Karpas-422 (cell line): ENCODE results near the gene KL. TPM values are rescaled to one million over a fixed set of nuclear protein-coding genes. Genes with fewer than 3 reads are reported as not detected.

Experiments used
- DNase-seq: peaks from one replicate; pipeline ENCODE4 v3.0.0-alpha.2; 2015
- H2AFZ ChIP-seq: fragments of 200-600 bp; sonication (generic); 2 replicates; pipeline ENCODE4 v1.6.1; 2014; ENCODE audit warnings: antibody characterized with exemption, low read length, mixed read lengths
- H3K27ac ChIP-seq: fragments of 200-600 bp; sonication (generic); 2 replicates; pipeline ENCODE4 v1.5.1; 2014; ENCODE audit warnings: mild to moderate bottlenecking, low read length, moderate library complexity
- H3K27me3 ChIP-seq: fragments of 200-600 bp; sonication (generic); 2 replicates; pipeline ENCODE4 v1.6.1; 2014; ENCODE audit warnings: low read length, mixed read lengths
- H3K36me3 ChIP-seq: fragments of 200-600 bp; sonication (generic); 2 replicates; pipeline ENCODE4 v1.6.1; 2014; ENCODE audit warnings: low read length, mixed read lengths; ENCODE audit not compliant: insufficient read depth
- H3K4me1 ChIP-seq: fragments of 200-600 bp; sonication (generic); 2 replicates; pipeline ENCODE4 v1.6.1; 2014; ENCODE audit warnings: mild to moderate bottlenecking, low read length, mixed read lengths
- H3K4me2 ChIP-seq: fragments of 200-600 bp; sonication (generic); 2 replicates; pipeline ENCODE4 v1.6.1; 2014; ENCODE audit warnings: low read length, low read depth, mild to moderate bottlenecking; ENCODE audit not compliant: poor library complexity, severe bottlenecking
- H3K4me3 ChIP-seq: fragments of 200-600 bp; sonication (generic); 2 replicates; pipeline ENCODE4 v1.5.1; 2014; ENCODE audit warnings: mild to moderate bottlenecking, antibody characterized with exemption, low read length, mixed read lengths
- H3K79me2 ChIP-seq: fragments of 200-600 bp; sonication (generic); 2 replicates; pipeline ENCODE4 v1.6.1; 2014; ENCODE audit warnings: mild to moderate bottlenecking, low read length, mixed read lengths
- H3K9ac ChIP-seq: fragments of 200-600 bp; sonication (generic); 2 replicates; pipeline ENCODE4 v1.6.0; 2014; ENCODE audit warnings: low read length
- H3K9me2 ChIP-seq: fragments of 200-600 bp; sonication (generic), shearing (Covaris generic); replicated peaks from 2 replicates; pipeline ENCODE4 v1.6.0; 2014; ENCODE audit warnings: mild to moderate bottlenecking, low read length, moderate library complexity; ENCODE audit not compliant: insufficient read depth
- H3K9me3 ChIP-seq: fragments of 300-700, 200-600 bp; sonication (generic); 2 replicates; pipeline ENCODE4 v1.6.1; 2014; ENCODE audit warnings: low read length, mixed read lengths
- H4K20me1 ChIP-seq: fragments of 200-600 bp; sonication (generic); 2 replicates; pipeline ENCODE4 v1.6.1; 2014; ENCODE audit warnings: mild to moderate bottlenecking, antibody characterized with exemption, low read length, low read depth; ENCODE audit not compliant: insufficient read depth
- total RNA-seq: library from RNA; depleted of rRNA; stranded (reverse); fragments of >200 nt; shearing (Covaris generic); gene quantifications from 2 replicates; pipeline ENCODE4 v1.2.3, GENCODE V29; 2014; ENCODE audit warnings: low replicate concordance

The KL gene
- total RNA-seq, 1 experiment from 2014 or later: not detected

- no peaks in the 10 kb centered on the region for H3K27me3 ChIP-seq
- no peak overlapping the region for H3K27ac ChIP-seq
- H3K36me3 ChIP-seq: no peaks in the 10 kb centered on the region
- H3K9me2 ChIP-seq: no peaks in the 10 kb centered on the region
- H4K20me1 ChIP-seq: no peaks in the 10 kb centered on the region
- H3K79me2 ChIP-seq: no peaks in the 10 kb centered on the region
- no peak overlapping the region for H3K4me2 ChIP-seq
- H3K4me1 ChIP-seq: peaks cover 3% of the 10 kb centered on the region; the same call in 1 of the 2 replicates
- H3K4me3 ChIP-seq: no peak overlapping the region
- no peak overlapping the region for H3K9ac ChIP-seq
- H3K9me3 ChIP-seq: no peaks in the 10 kb centered on the region
- H2AFZ ChIP-seq: no peak overlapping the region
- no peak for DNase-seq
Measured at GRCh38 chr13:33034882-33035520, 18.8 kb downstream of the KL start.

- no peak for DNase-seq
- Histone ChIP-seq H3K36me3 (no peaks in the 10 kb centered on the region), H3K27me3 (no peaks in the 10 kb centered on the region)
Measured at GRCh38 chr13:33037673-33038072, 21.4 kb downstream of the KL start.

GRCh38 chr13:33040090-33040489 lies 23.9 kb downstream of the KL start:
- H2AFZ ChIP-seq: no peak overlapping the region
- H3K4me1 ChIP-seq: no peaks in the 10 kb centered on the region
- H3K9me3 ChIP-seq: no peaks in the 10 kb centered on the region
- H3K4me3 ChIP-seq: no peak overlapping the region
- H3K9ac ChIP-seq: no peak overlapping the region
- no peaks in the 10 kb centered on the region for H3K36me3 ChIP-seq
- H3K4me2 ChIP-seq: no peak overlapping the region
- no peaks in the 10 kb centered on the region for H4K20me1 ChIP-seq
- H3K9me2 ChIP-seq: no peaks in the 10 kb centered on the region
- no peaks in the 10 kb centered on the region for H3K27me3 ChIP-seq
- no peak overlapping the region for H3K27ac ChIP-seq
- DNase-seq: no peak
- no peaks in the 10 kb centered on the region for H3K79me2 ChIP-seq

More at GRCh38 chr13:33037673-33038072, 21.4 kb downstream of the KL start:
- no peak overlapping the region for H3K27ac ChIP-seq
- no peak overlapping the region for H3K4me2 ChIP-seq
- no peaks in the 10 kb centered on the region for H3K79me2 ChIP-seq
- no peak overlapping the region for H2AFZ ChIP-seq
- H3K4me3 ChIP-seq: no peak overlapping the region
- H3K9me3 ChIP-seq: no peaks in the 10 kb centered on the region
- peaks cover 3% of the 10 kb centered on the region; the same call in 1 of the 2 replicates for H3K4me1 ChIP-seq
- H3K9me2 ChIP-seq: no peaks in the 10 kb centered on the region
- H4K20me1 ChIP-seq: no peaks in the 10 kb centered on the region
- H3K9ac ChIP-seq: no peak overlapping the region

GRCh38 chr13:33045851-33046592 lies 29.8 kb downstream of the KL start:
- DNase-seq: no peak
- H3K4me2 ChIP-seq: no peak overlapping the region
- H3K9ac ChIP-seq: no peak overlapping the region
- H3K9me3 ChIP-seq: no peaks in the 10 kb centered on the region
- no peak overlapping the region for H2AFZ ChIP-seq
- no peaks in the 10 kb centered on the region for H3K9me2 ChIP-seq
- H3K36me3 ChIP-seq: no peaks in the 10 kb centered on the region
- H4K20me1 ChIP-seq: no peaks in the 10 kb centered on the region
- H3K27me3 ChIP-seq: no peaks in the 10 kb centered on the region
- no peak overlapping the region for H3K27ac ChIP-seq
- H3K79me2 ChIP-seq: no peaks in the 10 kb centered on the region
- no peak overlapping the region for H3K4me3 ChIP-seq
- no peaks in the 10 kb centered on the region for H3K4me1 ChIP-seq

GRCh38 chr13:33050161-33050560 lies 33.9 kb downstream of the KL start:
- no peak overlapping the region for H3K4me3 ChIP-seq
- no peaks in the 10 kb centered on the region for H3K79me2 ChIP-seq
- H3K9me2 ChIP-seq: no peaks in the 10 kb centered on the region
- H3K9ac ChIP-seq: no peak overlapping the region
- H3K27ac ChIP-seq: no peak overlapping the region
- H4K20me1 ChIP-seq: no peaks in the 10 kb centered on the region
- no peak for DNase-seq
- H3K4me2 ChIP-seq: no peak overlapping the region
- H3K27me3 ChIP-seq: no peaks in the 10 kb centered on the region
- H2AFZ ChIP-seq: no peak overlapping the region
- no peaks in the 10 kb centered on the region for H3K9me3 ChIP-seq
- no peaks in the 10 kb centered on the region for H3K4me1 ChIP-seq
- H3K36me3 ChIP-seq: no peaks in the 10 kb centered on the region

- Histone ChIP-seq H3K4me2 (no peak overlapping the region), H3K27me3 (no peaks in the 10 kb centered on the region), H3K27ac (no peak overlapping the region), H2AFZ (no peak overlapping the region), H3K9ac (no peak overlapping the region), H3K4me1 (no peaks in the 10 kb centered on the region), H3K9me2 (no peaks in the 10 kb centered on the region), H3K9me3 (no peaks in the 10 kb centered on the region), H3K36me3 (no peaks in the 10 kb centered on the region), H3K4me3 (no peak overlapping the region), H4K20me1 (no peaks in the 10 kb centered on the region), H3K79me2 (no peaks in the 10 kb centered on the region)
- DNase-seq: no peak
Measured at GRCh38 chr13:33051632-33052031, 35.4 kb downstream of the KL start.

GRCh38 chr13:33052506-33053280 lies 36.5 kb downstream of the KL start:
- Histone ChIP-seq H3K27ac (no peak overlapping the region), H2AFZ (no peak overlapping the region), H3K36me3 (no peaks in the 10 kb centered on the region)

GRCh38 chr13:33053397-33054066 lies 37.3 kb downstream of the KL start:
- no peaks in the 10 kb centered on the region for H3K9me2 ChIP-seq
- no peak overlapping the region for H2AFZ ChIP-seq
- no peaks in the 10 kb centered on the region for H3K9me3 ChIP-seq
- H3K4me2 ChIP-seq: no peak overlapping the region
- H3K4me3 ChIP-seq: no peak overlapping the region
- H3K4me1 ChIP-seq: no peaks in the 10 kb centered on the region
- no peaks in the 10 kb centered on the region for H4K20me1 ChIP-seq
- no peaks in the 10 kb centered on the region for H3K36me3 ChIP-seq
- no peaks in the 10 kb centered on the region for H3K27me3 ChIP-seq
- no peak for DNase-seq
- no peaks in the 10 kb centered on the region for H3K79me2 ChIP-seq
- H3K9ac ChIP-seq: no peak overlapping the region
- no peak overlapping the region for H3K27ac ChIP-seq

More at GRCh38 chr13:33052506-33053280, 36.5 kb downstream of the KL start:
- no peaks in the 10 kb centered on the region for H4K20me1 ChIP-seq
- H3K4me2 ChIP-seq: no peak overlapping the region
- no peak for DNase-seq
- H3K4me1 ChIP-seq: no peaks in the 10 kb centered on the region
- H3K9me3 ChIP-seq: no peaks in the 10 kb centered on the region
- no peaks in the 10 kb centered on the region for H3K9me2 ChIP-seq
- H3K4me3 ChIP-seq: no peak overlapping the region
- H3K27me3 ChIP-seq: no peaks in the 10 kb centered on the region
- H3K9ac ChIP-seq: no peak overlapping the region
- no peaks in the 10 kb centered on the region for H3K79me2 ChIP-seq
